ENCODE measurements around the gene OSGIN1.

Gene OSGIN1

GRCh38 chr16:84007965-84008364 lies 54.9 kb downstream of the OSGIN1 start (continued):
- TF ChIP-seq AEBP2 (tag by site-specific recombination; IDR thresholded peaks at IDR 0.05; ENCODE audit: borderline replicate concordance) (no peak), ZNF26 (tag by site-specific recombination; IDR thresholded peaks at IDR 0.05) (no peak), ZNF112 (tag by site-specific recombination; IDR thresholded peaks at IDR 0.05) (no peak), ZNF10 (tag by site-specific recombination; IDR thresholded peaks at IDR 0.05) (no peak), WT1 (tag by site-specific recombination; IDR thresholded peaks at IDR 0.05) (no peak), ZNF555 (tag by site-specific recombination; conservative IDR thresholded peaks at IDR 0.05) (no peak), ZNF2 (tag by site-specific recombination; IDR thresholded peaks at IDR 0.05) (no peak), KLF1 (tag by site-specific recombination; IDR thresholded peaks at IDR 0.05) (no peak), HIC1 (tag by site-specific recombination; IDR thresholded peaks at IDR 0.05) (no peak)

- ChIA-PET CTCF (no interaction called here), POLR2A (no interaction called here)
- TF ChIP-seq ZNF426 (tag by site-specific recombination; IDR thresholded peaks at IDR 0.05) (no peak), ZNF2 (tag by site-specific recombination; IDR thresholded peaks at IDR 0.05) (no peak), ZNF701 (tag by site-specific recombination; IDR thresholded peaks at IDR 0.05) (no peak), HOXD13 (CRISPR knock-in tag; IDR thresholded peaks at IDR 0.05; ENCODE audit: borderline replicate concordance) (no peak), ZNF280C (tag by site-specific recombination; IDR thresholded peaks at IDR 0.05) (no peak), ZSCAN5A (tag by site-specific recombination; IDR thresholded peaks at IDR 0.05) (no peak), HOXA7 (CRISPR knock-in tag; IDR thresholded peaks at IDR 0.05; ENCODE audit: borderline replicate concordance) (no peak), ZNF629 (tag by site-specific recombination; IDR thresholded peaks at IDR 0.05) (no peak), ZNF394 (tag by site-specific recombination; IDR thresholded peaks at IDR 0.05; ENCODE audit: borderline replicate concordance) (no peak), ZNF280D (tag by site-specific recombination; IDR thresholded peaks at IDR 0.05) (no peak), SP3 (tag by site-specific recombination; IDR thresholded peaks at IDR 0.05) (no peak), ZBTB21 (tag by site-specific recombination; IDR thresholded peaks at IDR 0.05) (no peak), PRDM6 (tag by site-specific recombination; IDR thresholded peaks at IDR 0.05) (no peak), ZNF202 (tag by site-specific recombination; IDR thresholded peaks at IDR 0.05; ENCODE audit: borderline replicate concordance) (no peak), ZNF544 (tag by site-specific recombination; IDR thresholded peaks at IDR 0.05) (no peak), ZNF549 (tag by site-specific recombination; IDR thresholded peaks at IDR 0.05) (no peak)
- Histone ChIP-seq H3K27ac (ENCODE audit: extremely low read depth, low read depth, low read length) (no peak overlapping the region), H3K4me3 (ENCODE audit: low read depth, low read length) (no peak overlapping the region), H3K36me3 (ENCODE audit: control insufficient read depth in 2 of 2, insufficient read depth in 1 of 2, low read length in 2 of 2) (no peaks in the 10 kb centered on the region), H3K4me1 (ENCODE audit: control insufficient read depth, insufficient read depth, low read length) (no peaks in the 10 kb centered on the region), H3K9me3 (ENCODE audit: control insufficient read depth, insufficient read depth, low read depth, low read length) (no peaks in the 10 kb centered on the region)
Observed at GRCh38 chr16:84009282-84009681, 56.2 kb downstream of the OSGIN1 start.
